SK-N-SH treated with all-trans-retinoic acid at 6 μM for 48 hours (cell line): ENCODE data around the gene TMPRSS11D.

ENCODE experiments used
- ATAC-seq: fragments of 200-7000 bp; cut with Tn5 transposase; 3 replicates; pipeline ENCODE4 v1.9.1; 2020; ENCODE audit warnings: mild to moderate bottlenecking, moderate library complexity
- ARNTL ChIP-seq: fragments of 450-650 bp; formaldehyde crosslinking; IDR thresholded peaks from 2 replicates; pipeline ENCODE4 v1.5.0; 2020; ENCODE audit warnings: low read depth, mild to moderate bottlenecking, moderate library complexity, borderline replicate concordance
- BACH2 ChIP-seq: fragments of 250-450 bp; sonication (Bioruptor Pico); IDR thresholded peaks from 2 replicates; pipeline ENCODE4 v1.9.0; 2021; ENCODE audit warnings: mild to moderate bottlenecking, borderline replicate concordance
- ESRRG ChIP-seq: fragments of 250-450 bp; sonication (Bioruptor Pico); IDR thresholded peaks from 2 replicates; pipeline ENCODE4 v1.6.1; 2021; ENCODE audit warnings: mild to moderate bottlenecking
- ISL1 ChIP-seq: fragments of 250-450 bp; sonication (Bioruptor Pico); IDR thresholded peaks from 2 replicates; pipeline ENCODE4 v2.1.2; 2022; ENCODE audit warnings: mild to moderate bottlenecking, moderate library complexity
- OSR1 ChIP-seq: fragments of 250-450 bp; sonication (Bioruptor Pico); IDR thresholded peaks from 2 replicates; pipeline ENCODE4 v1.8.0; 2022; ENCODE audit warnings: moderate library complexity, mild to moderate bottlenecking, inconsistent platforms
- PPARA ChIP-seq: fragments of 250-450 bp; sonication (Bioruptor Pico); IDR thresholded peaks from 2 replicates; pipeline ENCODE4 v1.5.0; 2020; ENCODE audit warnings: mild to moderate bottlenecking, borderline replicate concordance
- RARB ChIP-seq: fragments of 250-450 bp; sonication (Bioruptor Pico); IDR thresholded peaks from 2 replicates; pipeline ENCODE4 v1.8.0; 2021; ENCODE audit warnings: mild to moderate bottlenecking, moderate library complexity
- SNAI2 ChIP-seq: fragments of 250-450 bp; sonication (Bioruptor Pico); IDR thresholded peaks from 2 replicates; pipeline ENCODE4 v1.5.0; 2020; ENCODE audit warnings: mild to moderate bottlenecking, moderate library complexity
- TCF4 ChIP-seq: fragments of 250-450 bp; sonication (Bioruptor Pico); IDR thresholded peaks from 2 replicates; pipeline ENCODE4 v1.8.0; 2021; ENCODE audit warnings: mild to moderate bottlenecking, moderate library complexity, borderline replicate concordance
- TOX ChIP-seq: fragments of 250-450 bp; sonication (Bioruptor Pico); IDR thresholded peaks from 2 replicates; pipeline ENCODE4 v1.8.0; 2021; ENCODE audit warnings: mild to moderate bottlenecking, moderate library complexity, borderline replicate concordance
- ZC3H10 ChIP-seq: fragments of 250-450 bp; sonication (Bioruptor Pico); IDR thresholded peaks from 2 replicates; pipeline ENCODE4 v1.5.1; 2021; ENCODE audit warnings: mild to moderate bottlenecking, moderate library complexity
- ZFP3 ChIP-seq: fragments of 250-450 bp; sonication (Bioruptor Pico); IDR thresholded peaks from 2 replicates; pipeline ENCODE4 v1.5.0; 2020; ENCODE audit warnings: mild to moderate bottlenecking, moderate library complexity
- ZFP30 ChIP-seq: fragments of 450-650 bp; formaldehyde crosslinking; IDR thresholded peaks from 2 replicates; pipeline ENCODE4 v1.5.0; 2022; ENCODE audit warnings: mild to moderate bottlenecking, moderate library complexity
- ZNF565 ChIP-seq: fragments of 450-650 bp; formaldehyde crosslinking; conservative IDR thresholded peaks from 2 replicates; pipeline ENCODE4 v1.5.0; 2020; ENCODE audit warnings: low read depth, mild to moderate bottlenecking, moderate library complexity
- ZNF8 ChIP-seq: fragments of 450-650 bp; formaldehyde crosslinking; IDR thresholded peaks from 2 replicates; pipeline ENCODE4 v1.5.0; 2020; ENCODE audit warnings: mild to moderate bottlenecking, moderate library complexity
- TF ChIP-seq, protein P1 (sequence below): fragments of 250-450 bp; sonication (Bioruptor Pico); IDR thresholded peaks from 2 replicates; pipeline ENCODE4 v1.5.0; 2020; ENCODE audit warnings: mild to moderate bottlenecking, moderate library complexity
- TF ChIP-seq, protein P2 (sequence below): fragments of 250-450 bp; sonication (Bioruptor Pico); IDR thresholded peaks from 2 replicates; pipeline ENCODE4 v1.5.1; 2020; ENCODE audit warnings: low read depth, mild to moderate bottlenecking, moderate library complexity
- TF ChIP-seq, protein P3 (sequence below): fragments of 250-450 bp; sonication (Bioruptor Pico); IDR thresholded peaks from 2 replicates; pipeline ENCODE4 v1.5.1; 2021; ENCODE audit warnings: mild to moderate bottlenecking, moderate library complexity
- TF ChIP-seq, protein P4 (sequence below): fragments of 250-450 bp; sonication (Bioruptor Pico); IDR thresholded peaks from 2 replicates; pipeline ENCODE4 v1.8.0; 2021; ENCODE audit warnings: low read depth, mild to moderate bottlenecking, moderate library complexity, borderline replicate concordance
- TF ChIP-seq, protein P5 (sequence below): fragments of 250-450 bp; sonication (Bioruptor Pico); IDR thresholded peaks from 2 replicates; pipeline ENCODE4 v1.8.0; 2020; ENCODE audit warnings: mild to moderate bottlenecking, moderate library complexity, borderline replicate concordance

TMPRSS11D gene

DNA sequence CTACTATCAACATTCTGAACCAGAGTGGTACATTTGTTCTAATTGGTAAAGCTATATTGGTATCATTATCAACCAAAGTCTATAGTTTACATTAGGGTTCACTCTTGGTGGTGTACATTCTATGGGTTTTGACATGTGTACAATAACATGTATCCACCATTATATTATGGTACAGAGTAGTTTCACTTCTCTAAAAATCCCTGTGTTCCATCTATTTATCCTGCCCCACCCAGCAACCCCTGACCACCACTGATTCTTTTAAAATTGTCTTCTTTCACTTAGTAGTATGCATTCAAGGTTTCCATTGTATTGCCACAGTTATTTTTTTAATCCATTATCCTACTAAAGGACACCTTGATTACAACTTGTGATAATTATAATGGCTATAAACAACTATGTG, 15.3 kb upstream of the TMPRSS11D start:
- no peak for ATAC-seq
- TF ChIP-seq SNAI2 (CRISPR knock-in tag) (no peak), ZFP3 (no peak), OSR1 (CRISPR knock-in tag) (no peak), TCF4 (CRISPR knock-in tag) (no peak), PPARA (no peak), ZFP30 (no peak), ESRRG (CRISPR knock-in tag) (no peak), ZC3H10 (no peak), ZNF565 (no peak), ARNTL (no peak), RARB (no peak), ISL1 (CRISPR knock-in tag) (no peak)
- TF ChIP-seq, protein P1, sequence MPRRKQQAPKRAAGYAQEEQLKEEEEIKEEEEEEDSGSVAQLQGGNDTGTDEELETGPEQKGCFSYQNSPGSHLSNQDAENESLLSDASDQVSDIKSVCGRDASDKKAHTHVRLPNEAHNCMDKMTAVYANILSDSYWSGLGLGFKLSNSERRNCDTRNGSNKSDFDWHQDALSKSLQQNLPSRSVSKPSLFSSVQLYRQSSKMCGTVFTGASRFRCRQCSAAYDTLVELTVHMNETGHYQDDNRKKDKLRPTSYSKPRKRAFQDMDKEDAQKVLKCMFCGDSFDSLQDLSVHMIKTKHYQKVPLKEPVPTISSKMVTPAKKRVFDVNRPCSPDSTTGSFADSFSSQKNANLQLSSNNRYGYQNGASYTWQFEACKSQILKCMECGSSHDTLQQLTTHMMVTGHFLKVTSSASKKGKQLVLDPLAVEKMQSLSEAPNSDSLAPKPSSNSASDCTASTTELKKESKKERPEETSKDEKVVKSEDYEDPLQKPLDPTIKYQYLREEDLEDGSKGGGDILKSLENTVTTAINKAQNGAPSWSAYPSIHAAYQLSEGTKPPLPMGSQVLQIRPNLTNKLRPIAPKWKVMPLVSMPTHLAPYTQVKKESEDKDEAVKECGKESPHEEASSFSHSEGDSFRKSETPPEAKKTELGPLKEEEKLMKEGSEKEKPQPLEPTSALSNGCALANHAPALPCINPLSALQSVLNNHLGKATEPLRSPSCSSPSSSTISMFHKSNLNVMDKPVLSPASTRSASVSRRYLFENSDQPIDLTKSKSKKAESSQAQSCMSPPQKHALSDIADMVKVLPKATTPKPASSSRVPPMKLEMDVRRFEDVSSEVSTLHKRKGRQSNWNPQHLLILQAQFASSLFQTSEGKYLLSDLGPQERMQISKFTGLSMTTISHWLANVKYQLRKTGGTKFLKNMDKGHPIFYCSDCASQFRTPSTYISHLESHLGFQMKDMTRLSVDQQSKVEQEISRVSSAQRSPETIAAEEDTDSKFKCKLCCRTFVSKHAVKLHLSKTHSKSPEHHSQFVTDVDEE (CRISPR knock-in tag), result no peak
- TF ChIP-seq, protein P2, sequence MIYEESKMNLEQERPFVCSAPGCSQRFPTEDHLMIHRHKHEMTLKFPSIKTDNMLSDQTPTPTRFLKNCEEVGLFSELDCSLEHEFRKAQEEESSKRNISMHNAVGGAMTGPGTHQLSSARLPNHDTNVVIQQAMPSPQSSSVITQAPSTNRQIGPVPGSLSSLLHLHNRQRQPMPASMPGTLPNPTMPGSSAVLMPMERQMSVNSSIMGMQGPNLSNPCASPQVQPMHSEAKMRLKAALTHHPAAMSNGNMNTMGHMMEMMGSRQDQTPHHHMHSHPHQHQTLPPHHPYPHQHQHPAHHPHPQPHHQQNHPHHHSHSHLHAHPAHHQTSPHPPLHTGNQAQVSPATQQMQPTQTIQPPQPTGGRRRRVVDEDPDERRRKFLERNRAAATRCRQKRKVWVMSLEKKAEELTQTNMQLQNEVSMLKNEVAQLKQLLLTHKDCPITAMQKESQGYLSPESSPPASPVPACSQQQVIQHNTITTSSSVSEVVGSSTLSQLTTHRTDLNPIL (CRISPR knock-in tag), result no peak
- TF ChIP-seq, protein P3, sequence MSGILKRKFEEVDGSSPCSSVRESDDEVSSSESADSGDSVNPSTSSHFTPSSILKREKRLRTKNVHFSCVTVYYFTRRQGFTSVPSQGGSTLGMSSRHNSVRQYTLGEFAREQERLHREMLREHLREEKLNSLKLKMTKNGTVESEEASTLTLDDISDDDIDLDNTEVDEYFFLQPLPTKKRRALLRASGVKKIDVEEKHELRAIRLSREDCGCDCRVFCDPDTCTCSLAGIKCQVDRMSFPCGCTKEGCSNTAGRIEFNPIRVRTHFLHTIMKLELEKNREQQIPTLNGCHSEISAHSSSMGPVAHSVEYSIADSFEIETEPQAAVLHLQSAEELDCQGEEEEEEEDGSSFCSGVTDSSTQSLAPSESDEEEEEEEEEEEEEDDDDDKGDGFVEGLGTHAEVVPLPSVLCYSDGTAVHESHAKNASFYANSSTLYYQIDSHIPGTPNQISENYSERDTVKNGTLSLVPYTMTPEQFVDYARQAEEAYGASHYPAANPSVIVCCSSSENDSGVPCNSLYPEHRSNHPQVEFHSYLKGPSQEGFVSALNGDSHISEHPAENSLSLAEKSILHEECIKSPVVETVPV, result no peak
- TF ChIP-seq, protein P4, sequence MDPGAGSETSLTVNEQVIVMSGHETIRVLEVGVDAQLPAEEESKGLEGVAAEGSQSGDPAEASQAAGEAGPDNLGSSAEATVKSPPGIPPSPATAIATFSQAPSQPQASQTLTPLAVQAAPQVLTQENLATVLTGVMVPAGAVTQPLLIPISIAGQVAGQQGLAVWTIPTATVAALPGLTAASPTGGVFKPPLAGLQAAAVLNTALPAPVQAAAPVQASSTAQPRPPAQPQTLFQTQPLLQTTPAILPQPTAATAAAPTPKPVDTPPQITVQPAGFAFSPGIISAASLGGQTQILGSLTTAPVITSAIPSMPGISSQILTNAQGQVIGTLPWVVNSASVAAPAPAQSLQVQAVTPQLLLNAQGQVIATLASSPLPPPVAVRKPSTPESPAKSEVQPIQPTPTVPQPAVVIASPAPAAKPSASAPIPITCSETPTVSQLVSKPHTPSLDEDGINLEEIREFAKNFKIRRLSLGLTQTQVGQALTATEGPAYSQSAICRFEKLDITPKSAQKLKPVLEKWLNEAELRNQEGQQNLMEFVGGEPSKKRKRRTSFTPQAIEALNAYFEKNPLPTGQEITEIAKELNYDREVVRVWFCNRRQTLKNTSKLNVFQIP (CRISPR knock-in tag), result no peak

DNA sequence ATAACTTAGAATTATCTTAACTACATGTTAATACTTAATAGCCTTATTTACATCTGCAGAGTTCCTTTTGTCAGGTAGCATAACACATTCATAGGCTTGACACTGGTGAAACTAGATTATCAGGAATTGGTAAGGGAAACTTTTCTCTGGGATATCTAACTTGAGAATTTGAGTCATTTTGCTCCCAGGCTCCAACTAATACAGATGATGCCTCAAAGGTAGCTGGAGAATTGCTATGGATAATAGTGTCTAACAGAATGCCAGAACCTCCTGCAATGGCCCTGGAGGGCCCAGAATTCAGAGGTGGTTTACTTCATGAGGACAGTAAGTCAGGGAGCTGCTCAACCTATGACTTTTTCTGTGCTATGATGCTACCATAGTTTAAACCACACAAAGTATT, 13.9 kb upstream of the TMPRSS11D start:
- TF ChIP-seq OSR1 (CRISPR knock-in tag) (no peak), ZFP30 (no peak), ARNTL (no peak), BACH2 (CRISPR knock-in tag) (no peak), ZC3H10 (no peak), ZFP3 (no peak), TOX (no peak), ZNF565 (no peak), ZNF8 (CRISPR knock-in tag) (no peak)
- TF ChIP-seq, protein P2 (CRISPR knock-in tag), result no peak
- TF ChIP-seq, protein P5, sequence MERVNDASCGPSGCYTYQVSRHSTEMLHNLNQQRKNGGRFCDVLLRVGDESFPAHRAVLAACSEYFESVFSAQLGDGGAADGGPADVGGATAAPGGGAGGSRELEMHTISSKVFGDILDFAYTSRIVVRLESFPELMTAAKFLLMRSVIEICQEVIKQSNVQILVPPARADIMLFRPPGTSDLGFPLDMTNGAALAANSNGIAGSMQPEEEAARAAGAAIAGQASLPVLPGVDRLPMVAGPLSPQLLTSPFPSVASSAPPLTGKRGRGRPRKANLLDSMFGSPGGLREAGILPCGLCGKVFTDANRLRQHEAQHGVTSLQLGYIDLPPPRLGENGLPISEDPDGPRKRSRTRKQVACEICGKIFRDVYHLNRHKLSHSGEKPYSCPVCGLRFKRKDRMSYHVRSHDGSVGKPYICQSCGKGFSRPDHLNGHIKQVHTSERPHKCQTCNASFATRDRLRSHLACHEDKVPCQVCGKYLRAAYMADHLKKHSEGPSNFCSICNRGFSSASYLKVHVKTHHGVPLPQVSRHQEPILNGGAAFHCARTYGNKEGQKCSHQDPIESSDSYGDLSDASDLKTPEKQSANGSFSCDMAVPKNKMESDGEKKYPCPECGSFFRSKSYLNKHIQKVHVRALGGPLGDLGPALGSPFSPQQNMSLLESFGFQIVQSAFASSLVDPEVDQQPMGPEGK (CRISPR knock-in tag), result no peak
- TF ChIP-seq, protein P1 (CRISPR knock-in tag), result no peak
- ATAC-seq, result no peak
